Transverse colon (tissue), 4 donors: ENCODE results near the gene MAP2K6.
A peak's percentile ranks its signal among the peaks of the same experiment; 100 is the strongest.

Experiments
- CTCF ChIP-seq, 5 experiments: fragments of 200-600 bp in 3 of 5; fragments of 450-650 bp in 2 of 5; sonication (generic) in 3 of 5; IDR thresholded peaks; 1 replicate in 2 of 5; 2 replicates in 3 of 5; pipeline ENCODE4 v1.5.1; 2016 to 2017; ENCODE audit warnings: antibody characterized with exemption in 5 of 5, inconsistent platforms in 3 of 5, mild to moderate bottlenecking in 2 of 5, moderate library complexity in 1 of 5
- POLR2A ChIP-seq: fragments of 450-650 bp; IDR thresholded peaks from one replicate; pipeline ENCODE4 v1.6.1; 2016; ENCODE audit warnings: antibody characterized with exemption, mild to moderate bottlenecking, moderate library complexity
- POLR2AphosphoS5 ChIP-seq, 3 donors: sonication (generic); formaldehyde crosslinking; IDR thresholded peaks; one replicate each; pipeline ENCODE4 v1.6.1; 2016; ENCODE audit warnings: antibody characterized with exemption in 3 of 3

GRCh38 chr17:69448431-69449102, 34.1 kb downstream of the MAP2K6 start:
- TF ChIP-seq CTCF (IDR thresholded peaks at IDR 0.05) = no peak
- no peak for TF ChIP-seq POLR2A
- peak in 2 of 3 donors; percentile 21 to 24 for TF ChIP-seq POLR2AphosphoS5 (IDR thresholded peaks at IDR 0.05)
